HG03378 (cell line): ENCODE data around the gene TMEM245.
"Not testable (repeated sequence)": the region's sequence is repeated elsewhere in the genome, so short reads cannot be mapped to it uniquely, and the experiment has no call there.

Experiments used
- ATAC-seq: cut with Tn5 transposase; IDR thresholded peaks from one replicate; pipeline ENCODE4 v1.9.1; 2021; ENCODE audit warnings: mild to moderate bottlenecking, moderate library complexity; ENCODE audit not compliant: unreplicated experiment

TMEM245 gene

DNA sequence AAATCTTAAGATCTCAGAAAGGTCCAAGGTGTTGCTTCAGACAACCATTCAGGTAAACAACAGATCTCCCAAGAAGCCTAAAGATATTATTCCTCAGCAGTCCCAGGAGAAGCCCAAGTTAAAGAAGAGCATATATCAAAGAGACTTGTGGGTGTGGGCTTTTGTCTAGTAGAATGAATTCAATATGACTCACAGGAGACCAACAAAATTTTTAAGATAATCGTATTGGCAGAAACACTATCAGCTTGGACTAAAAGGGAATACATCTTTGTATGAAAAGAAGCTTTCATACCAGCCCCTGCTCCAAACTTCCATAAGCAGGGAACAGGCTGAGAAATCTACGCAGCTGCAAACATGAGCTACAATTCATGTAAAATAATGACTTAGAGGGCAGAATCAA is 116.6 kb downstream of the TMEM245 start:
- ATAC-seq: no peak

DNA sequence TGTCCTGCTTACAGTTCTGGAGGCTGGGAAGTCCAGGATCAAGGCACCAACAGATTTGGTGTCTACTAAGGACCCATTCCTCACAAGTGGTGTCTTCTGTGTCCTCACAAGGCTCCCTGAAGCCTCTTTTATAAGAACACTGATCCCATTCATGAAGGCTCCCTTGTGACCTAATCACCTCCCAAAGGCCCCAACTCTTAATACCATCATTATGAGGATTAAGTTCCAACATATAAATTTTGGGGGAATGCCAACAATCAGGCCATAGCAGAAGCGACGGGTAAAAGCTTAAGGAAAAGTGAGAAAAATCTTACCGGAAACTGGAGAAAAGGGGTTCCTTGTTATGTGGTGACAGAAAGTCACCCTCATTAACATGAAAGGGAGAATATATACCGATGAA is 117.6 kb downstream of the TMEM245 start:
- no peak for ATAC-seq

DNA sequence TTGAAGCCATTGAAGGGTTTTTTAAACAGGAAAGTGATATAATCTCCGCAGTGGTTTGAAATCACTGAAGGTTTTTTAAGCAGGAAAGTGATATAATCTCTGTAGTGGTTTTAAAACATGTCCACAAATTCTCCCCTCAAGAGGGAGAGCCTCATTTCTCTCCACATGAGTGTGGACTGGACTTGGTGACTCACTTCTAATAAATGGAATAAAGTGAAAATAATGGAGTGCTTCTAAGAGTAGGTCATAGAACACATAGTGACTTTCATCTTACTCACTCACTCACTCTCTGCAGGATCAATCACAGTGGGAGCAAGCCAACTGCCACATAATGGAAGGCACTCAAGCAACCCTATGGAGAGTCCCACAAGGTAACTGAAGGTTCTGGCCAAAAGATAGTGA is 118.5 kb downstream of the TMEM245 start:
- no peak for ATAC-seq

DNA sequence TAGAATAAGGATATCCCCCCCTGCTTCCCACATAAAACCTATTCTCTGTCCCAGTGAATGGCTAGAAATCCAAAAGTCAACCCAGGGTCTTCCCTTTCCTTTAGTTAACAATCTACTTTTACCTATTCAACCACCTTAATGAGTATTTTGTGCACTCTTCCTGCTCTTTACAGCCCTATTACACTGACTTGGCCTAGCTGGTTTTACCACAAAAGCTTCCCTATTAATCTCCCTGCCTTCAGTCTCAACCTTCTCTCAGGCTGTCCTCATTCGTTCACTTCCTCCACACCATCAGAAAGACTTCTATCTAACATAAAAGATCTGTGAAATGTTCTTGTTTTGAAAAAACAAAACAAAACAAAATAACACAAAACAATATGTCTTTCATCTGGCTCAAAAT is 122.6 kb downstream of the TMEM245 start:
- ATAC-seq: no peak

DNA sequence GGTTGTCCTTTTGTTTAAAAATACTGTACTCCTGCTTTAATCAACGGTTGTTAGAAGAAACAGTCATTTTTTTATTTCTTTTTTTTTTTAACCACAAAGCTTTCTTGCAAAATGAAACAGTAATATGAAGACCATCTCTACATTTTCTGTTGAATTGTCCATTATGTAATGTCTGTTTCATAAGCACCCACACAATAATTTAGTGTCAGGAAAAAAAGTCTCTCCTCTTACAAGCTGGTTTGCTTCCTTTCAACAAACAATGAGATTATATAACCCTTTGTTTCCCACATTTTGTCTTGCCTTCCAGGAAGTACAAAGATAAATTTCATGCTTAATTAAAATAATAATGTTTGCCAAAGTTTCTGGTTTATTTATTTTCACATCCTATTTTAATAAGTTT is 123.1 kb downstream of the TMEM245 start:
- ATAC-seq: no peak

DNA sequence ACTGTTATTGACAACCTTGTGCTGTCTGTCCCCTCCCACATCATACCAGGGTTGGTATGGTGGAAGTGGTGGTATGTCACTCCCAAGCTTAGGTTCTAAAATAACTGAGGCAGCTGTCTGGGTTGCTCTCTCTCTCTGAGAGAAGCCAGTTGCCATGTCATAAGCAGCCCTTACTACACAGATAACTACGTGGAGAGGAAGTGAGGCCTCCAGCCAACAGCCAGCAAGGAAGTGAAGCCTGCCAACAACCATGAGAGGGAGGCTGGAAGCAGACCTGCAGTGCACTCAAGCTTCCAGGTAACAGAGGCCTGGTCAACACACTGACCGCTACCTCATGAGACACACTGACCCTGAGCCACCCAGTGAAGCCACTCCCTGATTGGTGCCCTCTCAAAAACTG is 125.1 kb downstream of the TMEM245 start:
- ATAC-seq: peak; percentile 86

DNA sequence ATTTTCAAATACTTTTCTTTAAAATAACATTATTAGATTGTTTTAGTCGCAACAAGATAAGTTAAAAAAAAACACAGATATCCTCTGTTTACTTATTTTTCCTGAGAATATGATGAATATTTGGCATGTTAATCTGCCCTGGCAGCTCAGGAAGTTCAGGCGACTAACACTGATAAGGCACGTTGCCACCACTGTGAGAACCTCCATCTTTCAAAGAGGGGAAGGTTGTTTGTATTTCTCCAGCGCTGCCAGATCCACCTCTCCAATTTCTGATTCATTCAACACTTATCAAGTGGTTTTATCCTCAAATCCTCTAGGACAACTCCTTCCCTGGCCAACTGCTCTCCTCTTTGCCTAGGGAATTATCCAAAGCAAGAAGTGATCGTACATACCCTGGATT is 128.3 kb downstream of the TMEM245 start:
- no peak for ATAC-seq

DNA sequence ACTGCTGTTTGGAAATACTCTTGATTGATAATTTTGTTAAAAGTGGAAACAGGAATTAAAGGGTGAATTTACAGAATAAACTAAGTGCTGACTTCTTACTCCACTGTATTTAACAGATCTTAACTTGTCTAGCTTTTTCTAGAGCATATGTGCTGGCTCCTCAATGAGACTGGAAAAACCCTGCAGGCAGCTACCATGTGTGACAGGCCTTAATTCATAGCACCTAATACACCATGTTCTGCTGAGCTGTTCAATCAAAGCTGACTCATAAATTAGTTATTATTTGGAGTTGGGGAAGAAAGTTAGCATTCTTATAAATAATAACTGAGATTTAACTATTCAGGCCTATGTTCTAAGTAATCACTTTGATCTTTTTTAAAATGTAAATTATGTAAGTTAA is 135.9 kb downstream of the TMEM245 start:
- ATAC-seq: no peak

DNA sequence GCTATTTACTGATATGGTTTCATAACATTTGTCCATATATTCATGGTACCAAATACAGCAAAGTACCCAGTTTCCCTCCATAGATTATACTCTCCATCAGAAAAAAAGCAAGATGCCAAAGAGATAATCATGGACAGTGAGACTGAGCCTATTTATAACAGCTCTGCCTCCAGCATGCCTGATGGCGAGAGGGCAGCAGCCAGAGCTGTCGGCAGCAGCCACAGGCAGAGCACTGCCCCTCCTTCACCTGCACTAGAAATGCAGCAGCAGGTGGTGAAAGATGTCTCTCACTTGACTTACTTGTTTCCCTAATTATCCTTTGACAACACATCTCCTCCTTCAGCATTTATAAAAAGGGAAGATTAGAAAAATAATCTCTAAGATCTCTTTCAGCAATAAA is 138.9 kb downstream of the TMEM245 start:
- ATAC-seq: no peak

DNA sequence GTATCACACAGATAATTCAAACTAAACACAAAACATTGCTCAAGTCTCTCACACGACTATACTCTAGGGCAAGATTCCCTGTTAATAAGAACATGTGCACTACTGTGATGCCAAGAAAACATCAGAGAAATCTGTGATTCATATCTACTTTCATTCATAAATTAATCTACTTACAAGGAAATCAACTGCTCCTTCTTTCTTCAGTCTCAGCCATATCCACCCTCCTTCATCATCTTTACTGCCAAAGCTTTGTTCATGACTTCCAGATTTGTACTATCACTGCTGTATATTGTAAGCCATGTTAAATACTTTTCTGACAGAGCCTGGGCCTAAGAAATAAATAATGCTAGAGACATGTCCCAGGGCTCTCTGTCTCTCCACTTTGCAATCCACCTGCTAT is 141.5 kb downstream of the TMEM245 start:
- no peak for ATAC-seq

DNA sequence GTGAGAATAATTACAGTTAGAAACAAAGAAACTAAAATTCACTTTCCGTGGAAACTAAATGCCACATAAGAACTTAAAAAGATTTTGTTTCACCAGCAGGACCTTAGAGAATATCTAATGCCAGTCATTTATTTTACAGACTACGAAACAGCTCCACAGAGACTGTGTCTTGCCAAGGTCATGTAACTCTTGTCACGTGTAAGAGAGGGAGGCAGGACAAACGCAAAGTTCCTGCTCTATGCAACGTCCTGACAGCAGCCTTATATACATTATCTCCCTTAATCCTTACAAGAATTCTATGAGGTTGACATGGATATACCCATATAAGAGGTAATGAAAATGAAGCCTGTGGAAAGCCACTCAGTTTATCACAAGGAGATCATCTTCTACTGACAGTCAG is 145.9 kb downstream of the TMEM245 start:
- ATAC-seq: no peak

DNA sequence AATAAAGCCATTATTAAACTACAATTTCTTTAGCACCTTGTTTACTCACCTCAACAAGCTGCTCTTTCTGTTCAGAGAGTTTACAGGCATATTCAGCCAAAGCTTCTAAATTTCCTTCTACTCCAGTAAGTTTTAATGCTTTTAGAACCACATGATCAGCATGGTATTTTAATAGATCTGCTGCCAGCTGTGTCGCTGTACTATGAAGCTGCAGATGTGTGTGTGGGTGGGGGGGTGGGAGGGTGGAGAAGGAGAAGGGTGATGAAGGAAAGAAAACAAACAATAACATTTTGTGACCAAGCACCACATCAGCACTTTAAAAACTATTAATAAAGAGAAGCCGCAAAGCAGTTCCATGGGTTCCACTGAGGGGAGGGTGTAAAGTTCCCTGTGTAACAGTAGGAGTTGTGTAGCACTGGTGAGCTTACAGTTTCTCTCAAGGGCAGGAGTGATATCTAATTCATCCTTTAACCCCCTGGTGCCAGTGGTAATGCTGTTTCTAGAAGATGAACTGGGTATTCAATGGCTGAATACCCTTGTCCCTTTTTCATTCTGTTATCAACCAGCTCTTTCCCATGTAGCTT is 147.0 kb downstream of the TMEM245 start:
- no peak for ATAC-seq

DNA sequence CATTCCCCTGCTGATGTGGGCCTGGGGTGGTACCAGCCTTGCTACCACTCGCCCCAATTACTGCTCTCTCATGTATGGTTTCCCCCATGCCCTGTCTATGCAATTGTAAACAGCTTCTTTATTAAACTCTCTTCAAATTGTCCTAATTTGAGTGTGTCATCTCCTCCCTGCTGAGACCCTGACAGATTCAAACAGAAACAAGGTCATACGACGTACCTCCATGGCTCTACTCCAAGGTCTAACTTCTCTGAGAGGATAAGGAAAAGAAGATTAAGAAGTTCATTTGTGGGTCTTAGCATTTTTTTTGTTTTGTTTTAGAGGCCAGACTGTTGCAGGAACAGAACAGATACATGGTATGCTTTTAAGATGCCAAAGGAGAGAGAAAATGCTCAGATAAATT is 147.6 kb downstream of the TMEM245 start:
- ATAC-seq: no peak

DNA sequence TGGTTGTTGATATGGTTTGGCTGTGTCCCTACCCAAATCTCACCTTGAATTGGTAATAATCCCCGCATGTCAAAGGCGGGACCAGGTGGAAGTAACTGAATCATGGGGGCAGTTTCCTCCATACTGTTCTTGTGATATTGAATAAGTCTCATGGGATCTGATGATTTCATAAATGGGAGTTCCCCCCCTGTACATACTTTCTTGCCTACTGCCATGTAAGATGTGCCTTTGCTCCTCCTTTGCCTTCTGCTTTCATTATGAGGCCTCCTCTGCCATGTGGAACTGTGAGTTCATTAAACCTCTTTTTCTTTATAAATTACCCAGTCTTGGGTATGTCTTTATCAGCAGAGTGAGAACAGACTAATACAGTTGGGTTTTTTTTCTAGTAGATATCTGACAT is 148.4 kb downstream of the TMEM245 start:
- ATAC-seq: not testable (repeated sequence)

DNA sequence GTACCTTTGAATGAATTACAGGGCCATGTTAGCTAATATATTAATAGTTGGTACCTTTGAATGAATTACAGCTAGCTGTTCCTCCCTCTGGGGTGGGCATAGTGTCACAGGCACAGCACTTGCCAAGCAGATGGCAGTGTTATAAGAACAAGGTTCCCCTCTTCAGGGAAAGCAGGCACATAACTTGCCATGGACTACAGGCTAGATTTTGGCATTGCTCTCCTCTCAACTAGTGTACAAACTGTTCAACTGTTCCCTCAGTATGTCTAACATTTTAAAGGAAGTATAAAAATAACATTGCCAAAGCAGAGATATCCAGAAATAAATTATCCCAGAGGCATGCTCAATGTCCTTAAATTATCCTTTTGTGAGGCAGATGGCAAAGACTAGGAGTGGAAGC is 151.8 kb downstream of the TMEM245 start:
- ATAC-seq: no peak
